ENCODE measurements around the gene SPTBN2. TPM values are rescaled to one million over a fixed set of nuclear protein-coding genes. Genes with fewer than 3 reads are reported as not detected.

SPTBN2 gene
- total RNA-seq, 1 donor from 2014 or later = 11.5 TPM

- H3K9me3 ChIP-seq (ENCODE audit: control insufficient read depth in 3 of 3, low read length in 3 of 3) = no peaks in the 10 kb centered on the region
- no peak overlapping the region for H3K27ac ChIP-seq (ENCODE audit: low read depth, low read length)
- H3K4me3 ChIP-seq (ENCODE audit: low read length in 3 of 3) = peak overlapping the region; percentile 85 to 89 (median 87)
- no peaks in the 10 kb centered on the region for H3K36me3 ChIP-seq (ENCODE audit: control insufficient read depth in 3 of 3, insufficient read depth in 3 of 3, low read length in 3 of 3)
- H3K27me3 ChIP-seq (ENCODE audit: control insufficient read depth in 3 of 3, insufficient read depth in 3 of 3, low read length in 3 of 3) = no peaks in the 10 kb centered on the region
- peaks cover 5 to 19% (median 8%) of the 10 kb centered on the region in 3 donors for H3K4me1 ChIP-seq (ENCODE audit: control insufficient read depth in 3 of 3, insufficient read depth in 3 of 3, low read length in 3 of 3)
- H3K9ac ChIP-seq (ENCODE audit: low read depth in 1 of 3, low read length in 3 of 3) = peak overlapping the region; percentile 79 to 96 (median 94)
Measured at GRCh38 chr11:66744485-66745355, 15.7 kb upstream of the SPTBN2 start.

GRCh38 chr11:66743271-66743968 lies 14.4 kb upstream of the SPTBN2 start:
- Histone ChIP-seq H3K27ac (ENCODE audit: low read depth, low read length) (no peak overlapping the region), H3K9me3 (ENCODE audit: control insufficient read depth in 3 of 3, low read length in 3 of 3) (no peaks in the 10 kb centered on the region), H3K9ac (ENCODE audit: low read depth in 1 of 3, low read length in 3 of 3) (peak overlapping the region in 2 of 3 donors; percentile 94 to 96), H3K4me1 (ENCODE audit: control insufficient read depth in 3 of 3, insufficient read depth in 3 of 3, low read length in 3 of 3) (peaks cover 5 to 19% (median 8%) of the 10 kb centered on the region in 3 donors), H3K36me3 (ENCODE audit: control insufficient read depth in 3 of 3, insufficient read depth in 3 of 3, low read length in 3 of 3) (no peaks in the 10 kb centered on the region), H3K4me3 (ENCODE audit: low read length in 3 of 3) (no peak overlapping the region), H3K27me3 (ENCODE audit: control insufficient read depth in 3 of 3, insufficient read depth in 3 of 3, low read length in 3 of 3) (no peaks in the 10 kb centered on the region)

GRCh38 chr11:66741153-66741552 lies 12.1 kb upstream of the SPTBN2 start:
- Histone ChIP-seq H3K9me3 (ENCODE audit: control insufficient read depth in 3 of 3, low read length in 3 of 3) (no peaks in the 10 kb centered on the region), H3K27me3 (ENCODE audit: control insufficient read depth in 3 of 3, insufficient read depth in 3 of 3, low read length in 3 of 3) (no peaks in the 10 kb centered on the region), H3K4me1 (ENCODE audit: control insufficient read depth in 3 of 3, insufficient read depth in 3 of 3, low read length in 3 of 3) (peaks cover 5 to 19% (median 8%) of the 10 kb centered on the region in 3 donors), H3K9ac (ENCODE audit: low read depth in 1 of 3, low read length in 3 of 3) (no peak overlapping the region), H3K4me3 (ENCODE audit: low read length in 3 of 3) (no peak overlapping the region), H3K36me3 (ENCODE audit: control insufficient read depth in 3 of 3, insufficient read depth in 3 of 3, low read length in 3 of 3) (no peaks in the 10 kb centered on the region), H3K27ac (ENCODE audit: low read depth, low read length) (no peak overlapping the region)

GRCh38 chr11:66739983-66740382 lies 11.0 kb upstream of the SPTBN2 start:
- H3K9me3 ChIP-seq (ENCODE audit: control insufficient read depth in 3 of 3, low read length in 3 of 3) = no peaks in the 10 kb centered on the region
- no peak overlapping the region for H3K4me3 ChIP-seq (ENCODE audit: low read length in 3 of 3)
- H3K36me3 ChIP-seq (ENCODE audit: control insufficient read depth in 3 of 3, insufficient read depth in 3 of 3, low read length in 3 of 3) = no peaks in the 10 kb centered on the region
- H3K9ac ChIP-seq (ENCODE audit: low read depth in 1 of 3, low read length in 3 of 3) = no peak overlapping the region
- H3K27ac ChIP-seq (ENCODE audit: low read depth, low read length) = no peak overlapping the region
- peaks cover 4 to 16% (median 5%) of the 10 kb centered on the region in 3 donors for H3K4me1 ChIP-seq (ENCODE audit: control insufficient read depth in 3 of 3, insufficient read depth in 3 of 3, low read length in 3 of 3)
- H3K27me3 ChIP-seq (ENCODE audit: control insufficient read depth in 3 of 3, insufficient read depth in 3 of 3, low read length in 3 of 3) = no peaks in the 10 kb centered on the region

- no peaks in the 10 kb centered on the region for H3K4me1 ChIP-seq (ENCODE audit: control insufficient read depth in 3 of 3, insufficient read depth in 3 of 3, low read length in 3 of 3)
- H3K27ac ChIP-seq (ENCODE audit: low read depth, low read length) = no peak overlapping the region
- no peak overlapping the region for H3K4me3 ChIP-seq (ENCODE audit: low read length in 3 of 3)
- peaks cover 0 to 15% (median 9%) of the 10 kb centered on the region in 3 donors for H3K27me3 ChIP-seq (ENCODE audit: control insufficient read depth in 3 of 3, insufficient read depth in 3 of 3, low read length in 3 of 3)
- no peaks in the 10 kb centered on the region for H3K9me3 ChIP-seq (ENCODE audit: control insufficient read depth in 3 of 3, low read length in 3 of 3)
- H3K36me3 ChIP-seq (ENCODE audit: control insufficient read depth in 3 of 3, insufficient read depth in 3 of 3, low read length in 3 of 3) = no peaks in the 10 kb centered on the region
- H3K9ac ChIP-seq (ENCODE audit: low read depth in 1 of 3, low read length in 3 of 3) = no peak overlapping the region
Measured at GRCh38 chr11:66734215-66734614, 5.2 kb upstream of the SPTBN2 start.

- Histone ChIP-seq H3K4me3 (ENCODE audit: low read length in 3 of 3) (no peak overlapping the region), H3K27me3 (ENCODE audit: control insufficient read depth in 3 of 3, insufficient read depth in 3 of 3, low read length in 3 of 3) (peaks cover 9 to 50% (median 44%) of the 10 kb centered on the region in 3 donors), H3K9me3 (ENCODE audit: control insufficient read depth in 3 of 3, low read length in 3 of 3) (no peaks in the 10 kb centered on the region), H3K9ac (ENCODE audit: low read depth in 1 of 3, low read length in 3 of 3) (no peak overlapping the region), H3K4me1 (ENCODE audit: control insufficient read depth in 3 of 3, insufficient read depth in 3 of 3, low read length in 3 of 3) (peaks cover 9 to 10% (median 9%) of the 10 kb centered on the region in 3 donors), H3K36me3 (ENCODE audit: control insufficient read depth in 3 of 3, insufficient read depth in 3 of 3, low read length in 3 of 3) (no peaks in the 10 kb centered on the region), H3K27ac (ENCODE audit: low read depth, low read length) (no peak overlapping the region)
Measured at GRCh38 chr11:66729447-66729846, 431 bp upstream of the SPTBN2 start.

GRCh38 chr11:66728038-66728692 lies 851 bp downstream of the SPTBN2 start:
- no peaks in the 10 kb centered on the region for H3K9me3 ChIP-seq (ENCODE audit: control insufficient read depth in 3 of 3, low read length in 3 of 3)
- H3K27ac ChIP-seq (ENCODE audit: low read depth, low read length) = no peak overlapping the region
- no peaks in the 10 kb centered on the region for H3K36me3 ChIP-seq (ENCODE audit: control insufficient read depth in 3 of 3, insufficient read depth in 3 of 3, low read length in 3 of 3)
- peak overlapping the region; percentile 15 to 49 (median 41) for H3K4me3 ChIP-seq (ENCODE audit: low read length in 3 of 3)
- peaks cover 9 to 50% (median 44%) of the 10 kb centered on the region in 3 donors for H3K27me3 ChIP-seq (ENCODE audit: control insufficient read depth in 3 of 3, insufficient read depth in 3 of 3, low read length in 3 of 3)
- H3K9ac ChIP-seq (ENCODE audit: low read depth in 1 of 3, low read length in 3 of 3) = peak overlapping the region in 1 of 3 donors; percentile 25
- peaks cover 9 to 10% (median 9%) of the 10 kb centered on the region in 3 donors for H3K4me1 ChIP-seq (ENCODE audit: control insufficient read depth in 3 of 3, insufficient read depth in 3 of 3, low read length in 3 of 3)

- Histone ChIP-seq H3K36me3 (ENCODE audit: control insufficient read depth in 3 of 3, insufficient read depth in 3 of 3, low read length in 3 of 3) (no peaks in the 10 kb centered on the region), H3K27ac (ENCODE audit: low read depth, low read length) (no peak overlapping the region), H3K27me3 (ENCODE audit: control insufficient read depth in 3 of 3, insufficient read depth in 3 of 3, low read length in 3 of 3) (peaks cover 9 to 50% (median 44%) of the 10 kb centered on the region in 3 donors), H3K9me3 (ENCODE audit: control insufficient read depth in 3 of 3, low read length in 3 of 3) (no peaks in the 10 kb centered on the region), H3K4me3 (ENCODE audit: low read length in 3 of 3) (peak overlapping the region; percentile 36 to 58 (median 38)), H3K9ac (ENCODE audit: low read depth in 1 of 3, low read length in 3 of 3) (peak overlapping the region in 2 of 3 donors; percentile 10 to 60), H3K4me1 (ENCODE audit: control insufficient read depth in 3 of 3, insufficient read depth in 3 of 3, low read length in 3 of 3) (peaks cover 9 to 10% (median 9%) of the 10 kb centered on the region in 3 donors)
Measured at GRCh38 chr11:66727282-66728037, 1.6 kb downstream of the SPTBN2 start.

- H3K4me3 ChIP-seq (ENCODE audit: low read length in 3 of 3) = no peak overlapping the region
- no peaks in the 10 kb centered on the region for H3K36me3 ChIP-seq (ENCODE audit: control insufficient read depth in 3 of 3, insufficient read depth in 3 of 3, low read length in 3 of 3)
- peaks cover 10 to 46% (median 43%) of the 10 kb centered on the region in 3 donors for H3K27me3 ChIP-seq (ENCODE audit: control insufficient read depth in 3 of 3, insufficient read depth in 3 of 3, low read length in 3 of 3)
- peaks cover 9 to 10% (median 9%) of the 10 kb centered on the region in 3 donors for H3K4me1 ChIP-seq (ENCODE audit: control insufficient read depth in 3 of 3, insufficient read depth in 3 of 3, low read length in 3 of 3)
- H3K27ac ChIP-seq (ENCODE audit: low read depth, low read length) = no peak overlapping the region
- no peak overlapping the region for H3K9ac ChIP-seq (ENCODE audit: low read depth in 1 of 3, low read length in 3 of 3)
- no peaks in the 10 kb centered on the region for H3K9me3 ChIP-seq (ENCODE audit: control insufficient read depth in 3 of 3, low read length in 3 of 3)
Measured at GRCh38 chr11:66725647-66726046, 3.4 kb downstream of the SPTBN2 start.
